ENCODE measurements around the gene MMS19.

The MMS19 gene

DNA sequence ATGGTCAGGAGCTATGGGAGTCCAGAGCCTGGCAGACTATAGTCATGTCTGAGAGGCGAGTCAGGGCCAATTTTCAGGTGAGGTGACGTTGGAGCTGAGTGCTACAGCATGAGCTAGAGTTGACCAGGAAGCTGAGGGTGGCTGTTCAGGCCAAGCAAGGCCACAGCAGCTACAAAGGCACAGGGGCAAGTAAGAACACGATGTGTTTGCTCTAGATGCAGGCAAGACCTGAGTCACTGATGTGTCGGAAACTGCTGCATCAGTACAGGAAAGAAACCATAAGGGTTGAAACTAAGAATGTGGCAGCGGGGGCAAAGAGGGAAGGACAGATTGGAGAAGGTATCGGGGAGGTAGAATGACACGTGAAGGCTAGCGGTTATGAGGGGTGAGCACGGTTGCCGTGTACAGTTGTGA is 85.3 kb downstream of the MMS19 start:
- no peak for FAIRE-seq

DNA sequence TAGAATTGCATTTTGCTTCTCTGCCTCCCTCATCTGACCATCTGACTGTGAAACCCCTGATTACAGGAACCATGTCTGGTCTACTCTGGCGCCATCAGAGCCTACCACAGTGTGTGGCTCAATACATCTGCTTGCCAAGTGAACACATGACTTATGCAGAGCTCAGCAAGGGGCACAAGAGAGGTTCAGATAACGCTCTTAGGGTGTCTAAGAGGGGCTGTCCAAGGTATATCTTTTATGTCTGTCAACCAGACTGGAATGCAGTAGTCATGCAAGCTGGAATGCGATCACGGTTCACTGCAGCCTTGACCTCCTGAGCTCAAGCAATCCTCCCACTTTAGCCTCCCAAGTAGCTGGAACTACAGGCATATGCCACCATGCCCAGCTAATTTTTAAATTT is 86.8 kb downstream of the MMS19 start:
- FAIRE-seq, result no peak

DNA sequence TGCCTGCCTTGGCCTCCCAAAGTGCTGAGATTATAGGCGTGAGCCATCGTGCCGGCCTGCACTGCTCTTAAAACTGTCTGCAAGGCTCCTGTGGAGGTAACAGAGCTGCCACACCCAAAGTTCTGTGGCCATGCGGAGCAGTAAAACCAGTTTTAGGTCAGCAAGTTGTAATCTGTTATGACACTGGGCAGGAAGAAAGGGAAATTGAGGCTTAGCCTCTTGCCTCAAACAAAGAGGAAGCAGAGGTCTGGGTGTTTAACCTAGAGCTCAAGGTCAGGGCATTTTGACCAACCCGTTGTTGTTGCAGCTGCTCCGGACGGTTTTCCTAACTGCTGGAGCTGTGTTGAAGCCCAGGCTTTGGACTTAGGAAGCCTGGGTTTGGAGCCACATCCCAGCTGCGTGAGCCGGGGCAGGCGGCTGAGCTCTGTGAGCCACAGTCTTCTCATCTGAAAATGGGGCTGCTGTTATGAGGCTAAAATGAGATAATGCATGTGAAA is 89.7 kb downstream of the MMS19 start:
- no peak for FAIRE-seq
